ENCODE measurements around the gene GCH1.

DNA sequence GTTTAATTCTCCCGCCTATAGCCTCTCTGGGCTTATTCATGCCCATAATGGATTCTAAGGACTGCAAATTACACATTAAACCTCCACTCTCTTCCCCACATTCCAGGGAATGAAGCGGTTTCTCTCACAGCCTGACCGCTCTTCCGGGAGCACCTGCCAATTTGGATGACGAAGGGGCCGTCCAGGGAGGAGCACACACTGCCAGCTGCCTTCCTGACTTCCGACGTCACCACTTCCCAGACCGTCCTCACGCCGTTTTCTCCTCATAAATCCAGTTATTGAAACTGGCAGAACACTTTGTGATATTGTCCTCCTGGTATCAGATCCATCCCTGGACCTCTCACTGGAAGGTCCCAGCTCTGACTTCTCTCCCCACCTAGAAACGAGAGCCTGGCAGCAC is 87.6 kb downstream of the GCH1 start:
- TF ChIP-seq POLR2AphosphoS5 (IDR thresholded peaks at IDR 0.05) (no peak), CTCF (IDR thresholded peaks at IDR 0.05) (no peak), POLR2A (IDR thresholded peaks at IDR 0.05; ENCODE audit: low read depth) (no peak), EP300 (IDR thresholded peaks at IDR 0.05) (no peak)
